ENCODE measurements around the gene LRRC51.

DNA sequence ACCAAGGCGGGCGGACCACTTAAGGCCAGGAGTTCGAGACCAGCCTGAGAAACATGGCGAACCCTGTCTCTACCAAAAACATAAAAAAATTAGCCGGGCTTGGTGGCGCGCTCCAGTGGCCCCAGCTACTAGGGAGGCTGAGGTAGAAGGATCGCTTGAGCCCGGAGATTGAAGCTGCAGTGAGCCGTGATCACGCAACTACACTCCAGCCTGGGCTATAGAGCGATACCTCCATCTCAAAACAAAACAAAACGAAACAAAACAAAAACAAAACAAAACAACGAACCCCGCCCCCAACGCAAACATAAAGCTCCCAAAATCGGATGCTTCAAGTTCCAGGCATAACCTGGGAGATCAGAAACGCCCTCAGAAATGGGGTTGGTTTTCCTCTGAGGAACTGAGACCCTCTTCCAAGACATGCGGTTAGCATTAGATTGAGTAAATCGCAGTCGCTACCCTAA lies 564 bp downstream of the LRRC51 start:
- no peak for TF ChIP-seq EZH2phosphoT487 (IDR thresholded peaks at IDR 0.05; ENCODE audit: borderline replicate concordance)
- no peak for TF ChIP-seq CTCF (conservative IDR thresholded peaks at IDR 0.05; ENCODE audit: low read length)
